WI38 (cell line): Measurements from ENCODE around the gene BTBD9.
A peak's percentile ranks its signal among the peaks of the same experiment; 100 is the strongest.

ENCODE experiments used
- H3K4me3 ChIP-seq: 2 replicates; pipeline ENCODE4 v1.5.1; 2011; ENCODE audit warnings: low read depth, mild to moderate bottlenecking, control low read depth, low read length
- TF ChIP-seq, protein P1 (sequence below): IDR thresholded peaks from 2 replicates; pipeline ENCODE4 v1.5.1; 2012; ENCODE audit warnings: low read depth, mild to moderate bottlenecking, control low read depth, low read length

BTBD9 gene

GRCh38 chr6:38493931-38494547 is 145.7 kb downstream of the BTBD9 start:
- H3K4me3 ChIP-seq: no peak overlapping the region
- TF ChIP-seq, protein P1, sequence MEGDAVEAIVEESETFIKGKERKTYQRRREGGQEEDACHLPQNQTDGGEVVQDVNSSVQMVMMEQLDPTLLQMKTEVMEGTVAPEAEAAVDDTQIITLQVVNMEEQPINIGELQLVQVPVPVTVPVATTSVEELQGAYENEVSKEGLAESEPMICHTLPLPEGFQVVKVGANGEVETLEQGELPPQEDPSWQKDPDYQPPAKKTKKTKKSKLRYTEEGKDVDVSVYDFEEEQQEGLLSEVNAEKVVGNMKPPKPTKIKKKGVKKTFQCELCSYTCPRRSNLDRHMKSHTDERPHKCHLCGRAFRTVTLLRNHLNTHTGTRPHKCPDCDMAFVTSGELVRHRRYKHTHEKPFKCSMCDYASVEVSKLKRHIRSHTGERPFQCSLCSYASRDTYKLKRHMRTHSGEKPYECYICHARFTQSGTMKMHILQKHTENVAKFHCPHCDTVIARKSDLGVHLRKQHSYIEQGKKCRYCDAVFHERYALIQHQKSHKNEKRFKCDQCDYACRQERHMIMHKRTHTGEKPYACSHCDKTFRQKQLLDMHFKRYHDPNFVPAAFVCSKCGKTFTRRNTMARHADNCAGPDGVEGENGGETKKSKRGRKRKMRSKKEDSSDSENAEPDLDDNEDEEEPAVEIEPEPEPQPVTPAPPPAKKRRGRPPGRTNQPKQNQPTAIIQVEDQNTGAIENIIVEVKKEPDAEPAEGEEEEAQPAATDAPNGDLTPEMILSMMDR: peak; percentile 61

- TF ChIP-seq, protein P1: no peak
- no peak overlapping the region for H3K4me3 ChIP-seq
Observed at GRCh38 chr6:38492031-38492430, 147.7 kb downstream of the BTBD9 start.

GRCh38 chr6:38489951-38490350 is 149.8 kb downstream of the BTBD9 start:
- H3K4me3 ChIP-seq: no peak overlapping the region
- TF ChIP-seq, protein P1: no peak

DNA sequence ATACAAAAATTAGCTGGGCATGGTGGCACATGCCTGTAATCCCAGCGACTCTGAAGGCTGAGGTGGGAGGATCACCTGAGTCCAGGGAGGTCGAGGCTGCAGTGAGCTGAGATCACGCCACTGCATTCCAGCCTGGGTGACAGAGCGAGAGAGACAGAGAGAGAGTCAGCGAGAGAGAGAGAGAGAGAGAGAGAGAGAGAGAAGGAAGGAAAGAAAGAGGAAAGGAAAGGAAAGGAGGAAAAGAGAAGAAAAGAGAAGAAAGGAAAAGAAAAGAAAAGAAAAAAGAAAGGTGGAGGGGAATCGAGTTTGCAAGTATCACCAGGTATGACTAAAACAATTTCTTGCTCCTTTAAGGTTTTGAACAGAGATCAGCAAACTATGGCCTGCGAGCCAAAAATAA is 152.3 kb downstream of the BTBD9 start:
- TF ChIP-seq, protein P1: no peak
- no peak overlapping the region for H3K4me3 ChIP-seq

- TF ChIP-seq, protein P1: no peak
- no peak overlapping the region for H3K4me3 ChIP-seq
Observed at GRCh38 chr6:38485488-38485887, 154.2 kb downstream of the BTBD9 start.

DNA sequence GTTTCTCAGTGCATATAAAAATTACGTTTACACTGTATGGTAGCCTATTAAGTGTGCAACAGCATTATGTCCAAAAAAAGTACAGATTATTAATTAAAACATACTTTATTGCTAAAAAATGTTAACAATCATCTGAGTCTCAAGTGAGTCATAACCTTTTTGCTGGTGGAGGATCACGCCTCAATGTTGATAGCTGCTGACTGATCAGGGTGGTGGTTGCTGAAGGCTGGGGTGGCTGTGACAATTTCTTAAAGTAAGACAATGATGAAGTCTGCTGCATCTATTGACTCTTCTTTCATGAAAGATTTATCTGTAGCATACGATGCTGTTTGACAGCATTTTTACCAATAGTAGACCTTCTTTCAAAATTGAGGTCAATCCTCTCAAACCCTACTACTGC is 155.1 kb downstream of the BTBD9 start:
- H3K4me3 ChIP-seq: no peak overlapping the region
- TF ChIP-seq, protein P1: no peak

GRCh38 chr6:38483526-38483925 is 156.2 kb downstream of the BTBD9 start:
- no peak overlapping the region for H3K4me3 ChIP-seq
- TF ChIP-seq, protein P1: no peak
